Kidney (tissue), 14 donors: ENCODE measurements around the gene GUCA2B. TPM values are rescaled to one million over a fixed set of nuclear protein-coding genes. Genes with fewer than 3 reads are reported as not detected.
A peak's percentile ranks its signal among the peaks of the same experiment; 100 is the strongest.

Source experiments
- DNase-seq, 5 donors: peaks; one replicate each; pipeline ENCODE4 v3.0.0-alpha.2; 2013 to 2020
- FAIRE-seq: peaks from 2 replicates; lab custom pipeline; 2012; peaks lifted over from hg19 to GRCh38; lab: Jason Lieb, UNC
- H3K27ac ChIP-seq, 2 donors: one replicate each; pipeline ENCODE4 v1.7.0; 2013; ENCODE audit warnings: low read depth in 2 of 2, low read length in 2 of 2, inconsistent platforms in 1 of 2
- H3K27me3 ChIP-seq: one replicate; pipeline ENCODE4 v1.7.1; 2013; ENCODE audit warnings: low read length, inconsistent platforms; ENCODE audit not compliant: control insufficient read depth, insufficient read depth
- H3K36me3 ChIP-seq, 3 donors: one replicate each; pipeline versions ENCODE4 v1.7.0 to v1.7.1; 2013; ENCODE audit warnings: low read length in 3 of 3, control low read depth in 1 of 3, inconsistent platforms in 1 of 3; ENCODE audit not compliant: insufficient read depth in 3 of 3, control insufficient read depth in 2 of 3
- H3K4me1 ChIP-seq, 3 donors: one replicate each; pipeline versions ENCODE4 v1.7.0 to v1.7.1; 2013; ENCODE audit warnings: low read length in 3 of 3, inconsistent platforms in 1 of 3, low read depth in 1 of 3; ENCODE audit not compliant: control insufficient read depth in 2 of 3, insufficient read depth in 2 of 3
- H3K4me3 ChIP-seq, 3 donors: one replicate each; pipeline versions ENCODE4 v1.7.0 to v1.8.1; 2013; ENCODE audit warnings: low read length in 3 of 3, control low read depth in 1 of 3, inconsistent platforms in 1 of 3
- H3K9ac ChIP-seq, 3 donors: one replicate each; pipeline versions ENCODE4 v1.7.0 to v1.7.1; 2013; ENCODE audit warnings: low read length in 3 of 3, control low read depth in 1 of 3, inconsistent platforms in 1 of 3
- H3K9me3 ChIP-seq, 3 donors: one replicate each; pipeline versions ENCODE4 v1.7.0 to v1.7.1; 2013; ENCODE audit warnings: low read length in 3 of 3, control low read depth in 1 of 3, inconsistent platforms in 1 of 3; ENCODE audit not compliant: control insufficient read depth in 2 of 3, insufficient read depth in 1 of 3
- CTCF ChIP-seq: IDR thresholded peaks from 3 replicates; pipeline ENCODE4 v1.5.1; 2012; ENCODE audit warnings: mild to moderate bottlenecking, moderate library complexity, borderline replicate concordance; ENCODE audit not compliant: insufficient read depth; ENCODE audit errors: extremely low read depth
- intact Hi-C: fragments of 100-400 bp; cut with DNase I; formaldehyde crosslinking; loops from one replicate; pipeline ENCODE4 v1.11.1; 2022
- polyA plus RNA-seq: library from polyadenylated mRNA; stranded (reverse); fragments of 350-450 nt; fragmentation: Illumina TruSeq; extraction: RNeasy Lipid Tissue Mini Kit (QIAGEN cat#74804); gene quantifications from one replicate; pipeline ENCODE4 v1.2.3, GENCODE V29; 2014; ENCODE audit warnings: low read depth, low replicate concordance; ENCODE audit not compliant: insufficient read depth
- total RNA-seq: library from RNA; stranded (reverse); fragmentation: NEBNext Ultra II Directional; extraction: Animal tissue kit (Norgen Biotek cat#: 25700); gene quantifications from one replicate; pipeline ENCODE4 v1.2.1, GENCODE V29; 2021
- donor health status: control.
- donor health status: control.
- donor health status: control.
- donor health status: control.
- donor health status: control.
- donor health status: DM: yes; HTN: yes; CAD: no.
- donor health status: Normal renal cell carcinoma (clear cell type).

GUCA2B gene
- total and polyA plus RNA-seq, 2 donors from 2014 or later = not detected

- H3K4me1 ChIP-seq = no peaks in the 10 kb centered on the region
- H3K27me3 ChIP-seq = no peaks in the 10 kb centered on the region
- no peak overlapping the region for H3K27ac ChIP-seq
- no peaks in the 10 kb centered on the region for H3K9me3 ChIP-seq
- DNase-seq (no peak), FAIRE-seq (no peak)
- peaks cover 0 to 7% (median 2%) of the 10 kb centered on the region in 3 donors for H3K36me3 ChIP-seq
- H3K4me3 ChIP-seq = no peak overlapping the region
- TF ChIP-seq CTCF = no peak
- H3K9ac ChIP-seq = no peak overlapping the region
- intact Hi-C loops = no loop called here
Measured at GRCh38 chr1:42181687-42182086, 28.5 kb downstream of the GUCA2B start.

GRCh38 chr1:42183210-42183956 is 30.2 kb downstream of the GUCA2B start:
- DNase-seq (peak in 2 of 5 donors; percentile 32 to 67), FAIRE-seq (no peak)
- no peaks in the 10 kb centered on the region for H3K9me3 ChIP-seq
- H3K9ac ChIP-seq = no peak overlapping the region
- intact Hi-C loops = no loop called here
- H3K27ac ChIP-seq = no peak overlapping the region
- H3K4me1 ChIP-seq = no peaks in the 10 kb centered on the region
- H3K4me3 ChIP-seq = no peak overlapping the region
- TF ChIP-seq CTCF = no peak
- peaks cover 0 to 8% (median 2%) of the 10 kb centered on the region in 3 donors for H3K36me3 ChIP-seq
- no peaks in the 10 kb centered on the region for H3K27me3 ChIP-seq

GRCh38 chr1:42183957-42184268 is 30.7 kb downstream of the GUCA2B start:
- TF ChIP-seq CTCF = no peak
- Histone ChIP-seq H3K4me1 (no peaks in the 10 kb centered on the region), H3K27ac (no peak overlapping the region), H3K4me3 (no peak overlapping the region), H3K36me3 (peaks cover 0 to 12% (median 4%) of the 10 kb centered on the region in 3 donors), H3K9ac (no peak overlapping the region), H3K27me3 (no peaks in the 10 kb centered on the region), H3K9me3 (no peaks in the 10 kb centered on the region)
- intact Hi-C loops = no loop called here
- FAIRE-seq (no peak), DNase-seq (no peak)

GRCh38 chr1:42184616-42185015 is 31.4 kb downstream of the GUCA2B start:
- no peaks in the 10 kb centered on the region for H3K4me1 ChIP-seq
- no peak for DNase-seq
- no peaks in the 10 kb centered on the region for H3K9me3 ChIP-seq
- intact Hi-C loops = no loop called here
- H3K36me3 ChIP-seq = peaks cover 2 to 15% (median 4%) of the 10 kb centered on the region in 3 donors
- no peak for FAIRE-seq
- no peaks in the 10 kb centered on the region for H3K27me3 ChIP-seq
- no peak for TF ChIP-seq CTCF
- H3K9ac ChIP-seq = no peak overlapping the region
- no peak overlapping the region for H3K4me3 ChIP-seq
- no peak overlapping the region for H3K27ac ChIP-seq
